OCI-M2 (cell line): ENCODE data around the gene FEM1B.

ENCODE experiments used
- DNase-seq: peaks from one replicate; lab custom pipeline; 2025; ENCODE audit not compliant: unreplicated experiment; lab: John Stamatoyannopoulos, UW

The FEM1B gene

GRCh38 chr15:68321229-68321628, 43.7 kb downstream of the FEM1B start:
- no peak for DNase-seq

DNA sequence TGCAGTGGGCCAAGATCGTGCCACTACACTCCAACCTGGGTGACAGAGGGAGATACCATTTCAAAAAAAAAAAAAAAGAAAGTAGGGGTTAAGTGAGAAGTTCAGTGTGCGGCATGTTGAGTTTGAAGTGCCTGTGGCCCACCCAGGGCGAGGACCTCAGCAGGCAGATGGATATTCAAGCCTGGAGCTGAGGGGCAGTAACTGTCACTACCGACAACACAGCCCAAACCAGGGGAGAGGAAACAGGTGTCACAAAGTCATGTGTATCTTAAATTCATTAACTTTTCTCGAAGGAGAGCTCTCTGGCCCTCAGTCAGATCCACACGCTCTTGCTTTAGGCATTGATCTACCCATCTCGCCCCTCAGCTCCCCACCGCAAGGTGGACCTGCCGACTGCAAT, 45.3 kb downstream of the FEM1B start:
- no peak for DNase-seq

- no peak for DNase-seq
Measured at GRCh38 chr15:68325726-68326125, 48.2 kb downstream of the FEM1B start.

GRCh38 chr15:68326711-68327354, 49.3 kb downstream of the FEM1B start:
- DNase-seq, result no peak

DNA sequence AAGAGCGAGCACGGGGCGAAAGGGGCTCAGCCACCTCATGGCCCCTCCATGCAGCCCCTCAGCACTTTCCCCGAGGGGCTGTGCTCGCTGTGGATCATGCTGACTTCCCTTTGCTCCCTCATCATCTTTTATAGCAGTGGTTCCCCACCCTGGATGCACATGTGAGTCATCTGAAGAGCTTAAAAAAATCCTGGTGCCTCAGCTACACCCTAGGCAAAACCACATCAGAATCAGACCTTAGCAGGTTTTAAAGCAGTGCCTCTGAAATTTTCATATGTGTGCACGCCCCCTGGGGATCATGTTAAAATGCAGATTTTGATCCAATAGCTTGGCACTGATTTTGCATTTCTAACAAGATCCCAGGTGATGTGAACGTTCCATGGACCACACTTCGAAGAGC, 50.9 kb downstream of the FEM1B start:
- DNase-seq, result no peak

- DNase-seq, result no peak
Measured at GRCh38 chr15:68328964-68329363, 51.4 kb downstream of the FEM1B start.

- no peak for DNase-seq
Measured at GRCh38 chr15:68330416-68330815, 52.9 kb downstream of the FEM1B start.

- no peak for DNase-seq
Measured at GRCh38 chr15:68330901-68331300, 53.4 kb downstream of the FEM1B start.

DNA sequence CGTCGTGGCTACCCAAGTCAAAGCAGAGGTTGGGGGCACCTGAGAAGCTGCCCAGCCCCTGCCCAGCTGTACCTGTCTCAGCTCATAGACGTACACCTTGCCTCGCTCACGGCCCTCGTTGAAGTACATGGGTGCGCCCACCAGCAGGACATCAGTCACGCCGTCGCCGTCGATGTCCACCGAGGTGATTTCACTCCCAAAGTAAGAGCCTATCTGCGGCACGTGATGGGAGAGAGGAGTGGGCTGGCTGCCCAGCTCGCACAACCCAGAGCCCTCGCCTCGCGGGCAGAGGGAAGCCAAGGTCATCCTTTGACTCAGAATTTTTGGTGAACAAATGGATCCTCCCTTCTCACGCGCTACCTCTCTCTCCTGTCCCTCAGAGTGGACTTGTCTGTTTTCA, 54.7 kb downstream of the FEM1B start:
- no peak for DNase-seq

- no peak for DNase-seq
Measured at GRCh38 chr15:68333775-68334470, 56.4 kb downstream of the FEM1B start.

DNA sequence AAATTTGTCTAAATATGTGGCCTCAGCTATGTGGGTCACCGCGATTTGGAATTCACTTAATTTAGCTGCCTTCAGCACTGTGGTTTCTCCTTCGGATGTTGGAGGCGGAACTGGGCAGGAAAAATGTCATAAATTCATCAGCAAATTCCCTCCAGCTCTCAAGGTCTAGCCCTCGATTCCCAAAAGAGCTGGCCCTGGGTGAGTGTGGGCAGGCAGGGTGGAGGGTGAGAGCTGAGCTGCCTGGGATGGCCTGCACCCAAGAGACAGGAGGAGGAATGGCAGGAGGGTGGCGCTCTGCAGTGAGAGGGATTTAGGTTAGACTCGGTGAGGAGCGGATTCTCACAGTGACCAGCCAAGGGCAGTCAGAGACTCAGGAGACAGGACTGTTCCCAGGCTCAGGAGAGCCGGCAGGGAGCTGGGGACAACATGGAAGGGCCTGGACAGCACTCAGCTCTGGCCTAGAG, 57.1 kb downstream of the FEM1B start:
- DNase-seq, result no peak

DNA sequence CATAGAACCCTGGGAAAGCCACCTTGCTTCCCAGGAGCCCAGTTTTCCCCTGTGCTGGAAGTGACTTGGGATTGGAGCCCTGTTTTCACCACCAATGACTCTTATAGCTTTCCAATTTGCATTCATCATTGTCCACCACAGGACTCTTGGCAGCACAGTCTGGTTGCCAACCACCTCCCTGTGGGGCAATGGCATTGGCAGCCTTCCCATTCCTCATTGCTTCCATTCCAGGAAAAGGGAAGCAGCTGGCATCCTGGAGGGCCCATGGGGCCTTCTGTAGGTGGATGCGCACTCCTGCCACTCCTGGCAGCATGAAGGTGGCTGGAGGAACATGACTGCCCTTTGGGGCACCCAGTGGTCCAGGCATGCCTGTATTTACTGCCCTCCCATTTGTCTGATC, 57.7 kb downstream of the FEM1B start:
- no peak for DNase-seq

DNA sequence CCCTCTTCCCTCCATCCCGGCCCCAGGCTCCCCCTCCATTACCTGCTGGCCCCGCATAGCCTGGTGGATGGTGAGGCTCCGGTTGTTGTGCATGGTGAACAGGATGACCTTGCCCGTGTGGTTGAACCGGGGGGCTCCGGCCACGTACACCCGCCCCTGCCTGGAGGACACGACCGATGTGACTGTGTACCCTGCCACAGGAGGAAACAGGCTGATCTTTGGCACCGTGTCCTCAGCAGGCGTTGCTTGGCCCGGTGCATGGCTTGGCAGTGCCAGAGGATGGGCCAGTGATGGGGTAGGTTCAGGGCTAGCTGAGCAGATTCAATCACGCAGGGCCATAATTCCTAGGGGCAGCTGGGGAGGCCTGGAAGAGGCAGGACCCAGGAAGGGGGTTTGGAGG, 58.1 kb downstream of the FEM1B start:
- no peak for DNase-seq

DNA sequence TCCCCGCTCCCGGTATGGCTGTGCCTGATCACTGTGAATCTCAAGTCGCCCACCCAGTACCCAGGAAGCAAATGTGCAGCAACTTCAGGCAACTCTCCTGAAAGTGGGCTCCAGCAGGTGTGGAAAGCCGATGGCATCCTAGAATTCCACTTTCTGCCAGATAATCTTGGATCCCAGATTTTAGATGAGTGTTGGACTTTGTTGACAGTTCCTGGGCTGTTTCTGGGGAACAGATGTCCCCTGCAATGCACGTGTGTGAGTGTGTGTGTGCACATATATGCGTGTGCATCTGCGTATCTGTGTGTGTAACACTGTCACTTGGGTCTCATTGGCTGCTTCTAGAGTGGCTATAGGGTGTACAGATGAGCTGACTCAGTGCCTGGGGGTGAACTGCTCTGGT, 59.0 kb downstream of the FEM1B start:
- no peak for DNase-seq

DNA sequence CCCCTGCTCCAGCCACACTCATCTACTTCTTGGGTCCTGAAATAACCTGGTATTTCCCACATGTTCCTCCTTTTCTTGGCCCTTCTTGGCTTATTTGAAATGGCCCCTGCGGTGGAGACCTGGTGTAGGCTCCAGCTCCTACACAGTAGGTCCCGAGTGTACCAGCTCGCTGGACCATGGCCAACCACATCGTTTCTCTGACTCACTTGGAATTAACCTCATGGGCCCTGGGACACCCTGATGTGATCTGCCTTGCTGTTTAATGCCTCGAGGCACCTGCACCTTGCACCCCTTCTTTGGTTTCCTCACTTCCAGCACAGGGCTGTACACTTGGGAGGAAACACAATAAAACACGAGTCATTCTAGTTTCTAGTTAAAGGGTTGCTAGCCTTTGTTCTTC, 60.3 kb downstream of the FEM1B start:
- no peak for DNase-seq

DNA sequence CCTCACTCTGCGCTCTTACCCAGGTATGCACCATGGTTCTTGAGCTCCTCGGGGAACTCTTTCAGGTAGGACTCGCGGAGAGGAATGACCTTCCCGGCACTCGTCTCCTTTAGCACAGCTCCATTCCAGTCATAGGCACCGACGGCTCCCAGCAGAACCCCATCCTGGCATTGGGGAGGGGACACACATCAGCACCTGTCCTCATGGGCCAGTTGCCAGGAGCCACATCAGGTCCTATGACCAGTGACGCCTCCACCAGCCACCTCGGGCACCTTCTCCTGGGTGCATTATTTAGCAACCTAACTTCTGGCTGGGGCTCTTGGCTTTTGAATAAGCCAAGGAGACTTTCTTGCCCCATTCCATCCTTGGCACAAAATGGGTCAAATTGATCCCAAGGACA, 61.9 kb downstream of the FEM1B start:
- no peak for DNase-seq

DNA sequence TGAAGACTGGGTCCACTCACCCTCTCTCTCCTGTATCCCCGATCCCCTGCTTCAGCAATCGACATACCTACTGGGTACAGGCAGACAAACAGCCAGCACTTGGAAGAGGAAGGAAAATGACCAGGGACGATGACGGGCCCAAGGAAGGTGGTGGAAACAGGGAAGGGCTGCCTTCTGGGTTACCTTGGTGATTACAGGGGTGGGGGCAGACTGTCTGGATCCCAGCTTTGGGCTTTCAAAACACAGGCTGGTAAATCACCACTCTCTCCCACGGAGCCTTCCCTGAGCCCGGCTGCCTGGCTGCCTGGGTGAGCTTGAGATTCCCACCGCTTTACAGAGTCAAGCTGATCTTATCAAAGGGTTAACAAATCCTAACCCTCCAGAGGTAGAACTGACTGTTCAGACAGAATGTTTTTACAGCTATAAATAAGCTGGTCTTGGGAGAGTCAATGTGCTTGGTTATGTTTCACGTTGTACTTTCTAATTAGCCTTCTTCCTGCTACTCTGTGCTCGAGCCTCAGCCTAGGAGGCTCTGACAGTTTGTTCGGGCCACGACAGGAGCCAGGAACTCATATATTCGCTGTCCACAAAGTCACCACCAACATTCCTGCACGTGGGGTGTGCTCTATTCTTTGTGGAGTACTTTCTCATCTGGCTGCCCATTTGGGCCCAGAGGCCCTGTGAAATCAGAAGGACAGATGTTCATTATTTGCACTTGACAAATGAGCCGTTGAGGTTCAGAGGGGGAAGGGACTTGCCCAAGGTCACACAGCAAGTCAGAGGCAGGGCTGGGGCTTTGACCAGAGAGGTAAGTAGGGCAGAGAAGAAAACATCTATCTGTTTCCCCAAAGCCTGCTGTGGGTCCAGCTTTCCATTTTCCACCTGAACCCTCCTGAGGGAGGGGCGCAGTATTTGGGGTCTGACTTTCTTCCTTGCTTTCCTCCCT, 63.5 kb downstream of the FEM1B start:
- DNase-seq, result no peak

DNA sequence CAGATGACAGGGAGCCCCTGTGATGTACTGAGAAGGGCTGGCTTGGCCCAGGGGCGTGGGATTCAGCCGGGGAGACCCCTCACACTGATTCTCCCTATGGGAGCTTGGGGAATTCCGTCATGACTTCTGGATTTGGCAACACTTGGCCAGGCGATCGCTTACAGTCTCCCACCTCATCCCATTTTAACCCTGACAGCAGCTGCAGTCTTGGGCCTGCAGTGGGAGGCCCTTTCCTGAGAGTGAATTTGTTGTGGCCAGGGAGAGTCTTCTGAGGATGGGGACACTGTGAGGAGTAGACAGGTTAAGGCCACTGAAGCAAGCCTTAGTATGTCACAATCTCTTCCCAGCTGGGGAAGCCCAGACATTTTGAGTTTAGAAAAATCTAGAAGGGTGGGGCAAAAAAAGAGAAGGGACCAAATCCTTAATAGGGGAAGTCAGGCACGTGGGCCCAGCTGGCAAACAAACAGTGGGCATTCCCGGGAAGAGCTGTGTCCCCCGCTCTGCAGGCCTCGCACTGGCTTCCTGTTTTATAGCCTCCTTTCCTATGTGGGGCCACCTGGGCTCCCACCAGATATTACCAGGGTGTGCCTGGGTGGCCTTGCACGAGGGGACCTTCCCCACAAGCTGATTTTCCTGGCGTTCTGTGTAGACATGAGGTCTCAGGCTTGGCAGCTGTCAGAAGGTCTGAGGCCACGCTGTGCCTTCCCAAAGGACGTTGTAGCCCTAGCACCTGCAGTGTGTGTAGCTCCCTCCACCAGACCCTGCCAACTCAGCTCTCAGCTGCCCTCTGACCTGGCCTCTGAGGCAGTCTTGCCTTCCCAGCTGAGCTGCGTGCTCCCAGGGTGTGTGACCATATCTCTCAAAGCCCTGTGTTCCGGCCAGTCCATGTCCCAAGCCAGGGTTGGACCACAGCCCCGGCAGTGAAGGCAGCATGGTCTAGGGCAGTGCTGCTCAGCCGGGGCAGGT, 64.5 kb downstream of the FEM1B start:
- no peak for DNase-seq

DNA sequence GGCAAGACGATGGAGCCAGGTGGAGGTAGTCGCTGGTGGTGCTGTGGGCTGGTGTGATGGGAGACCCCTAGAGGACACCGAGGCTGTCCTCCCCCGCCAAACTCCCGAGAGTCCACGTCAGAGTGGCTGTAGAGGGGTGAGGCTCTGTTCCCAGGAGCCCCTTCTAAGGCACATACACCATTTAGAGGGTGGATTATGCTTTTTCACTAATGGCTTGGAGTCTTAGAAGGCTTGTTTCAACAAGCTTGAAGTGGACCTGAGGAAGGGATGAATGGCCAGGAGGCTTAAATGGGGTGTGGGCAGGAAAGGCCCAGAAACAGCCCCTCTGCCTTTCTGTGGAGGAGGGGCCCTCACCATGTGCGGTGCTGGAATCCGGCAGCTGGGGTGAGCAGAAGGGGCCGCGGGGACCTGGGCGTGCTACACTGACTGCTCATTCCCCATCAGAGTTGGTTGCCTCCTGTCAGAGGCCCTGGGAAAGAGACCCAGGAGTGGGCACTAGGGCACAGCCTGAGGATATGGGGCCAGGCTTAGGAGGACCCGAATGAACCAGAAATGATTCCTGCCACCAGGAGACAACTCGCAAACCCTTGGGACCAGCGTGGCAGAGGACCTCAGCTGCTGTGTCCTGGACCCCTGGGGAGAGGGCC, 66.2 kb downstream of the FEM1B start:
- DNase-seq, result no peak

DNA sequence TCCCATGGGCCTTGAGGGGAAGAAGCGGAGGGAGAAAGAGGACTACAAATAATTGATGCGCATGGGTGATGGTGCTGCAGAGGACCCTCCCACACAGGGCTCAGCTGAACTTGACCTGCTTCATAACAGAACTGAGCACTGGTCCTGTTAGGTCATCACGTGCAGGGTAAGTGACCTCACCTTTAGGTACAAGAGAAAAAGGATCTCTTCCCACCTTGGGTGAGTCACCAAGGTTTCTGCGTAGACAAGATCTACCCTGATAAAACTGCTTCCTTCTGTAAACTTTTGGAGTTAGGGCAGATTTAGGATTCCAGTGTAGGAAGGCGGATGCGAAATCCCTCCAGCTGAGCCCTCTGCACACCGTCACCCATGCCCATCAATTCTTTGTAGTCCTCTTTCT, 67.1 kb downstream of the FEM1B start:
- DNase-seq, result no peak
